ENCODE data around the gene NRG3. TPM values are rescaled to one million over a fixed set of nuclear protein-coding genes. Genes with fewer than 3 reads are reported as not detected.
"Not testable (repeated sequence)": the region's sequence is repeated elsewhere in the genome, so short reads cannot be mapped to it uniquely, and the experiment has no call there.

NRG3 gene
- total and polyA plus RNA-seq, 9 donors, result 0.04 to 4.5 (median 0.15) TPM; not detected in 2

- H3K9me3 ChIP-seq, result no peaks in the 10 kb centered on the region
- H3K4me3 ChIP-seq, result no peak overlapping the region
- intact Hi-C loops (cut with DNase I), result no loop called here
- TF ChIP-seq POLR2A (IDR thresholded peaks at IDR 0.05), result no peak
- no peak for TF ChIP-seq CTCF (IDR thresholded peaks at IDR 0.05)
- no peak for TF ChIP-seq EP300 (IDR thresholded peaks at IDR 0.05)
- no peaks in the 10 kb centered on the region for H3K27me3 ChIP-seq
- WGBS, 3 donors, result 7 to 8% (median 7%) methylated on average over 5 of the region's 5 CpGs
- H3K36me3 ChIP-seq, result no peaks in the 10 kb centered on the region
- no peak for DNase-seq
- no peaks in the 10 kb centered on the region for H3K4me1 ChIP-seq (ENCODE audit: insufficient read depth)
- H3K27ac ChIP-seq, result no peak overlapping the region
These were observed 1107.2 kb downstream of the NRG3 start for GRCh38 chr10:82982110-82982608.

GRCh38 chr10:82986216-82986615 lies 1111.2 kb downstream of the NRG3 start:
- no peak overlapping the region for H3K27ac ChIP-seq
- no peaks in the 10 kb centered on the region for H3K9me3 ChIP-seq
- WGBS, 3 donors, result 95 to 96% (median 96%) methylated on average over 10 of the region's 10 CpGs
- no peak for TF ChIP-seq CTCF (IDR thresholded peaks at IDR 0.05)
- no peak for TF ChIP-seq POLR2A (IDR thresholded peaks at IDR 0.05)
- no peak for TF ChIP-seq EP300 (IDR thresholded peaks at IDR 0.05)
- no peaks in the 10 kb centered on the region for H3K36me3 ChIP-seq
- H3K4me1 ChIP-seq (ENCODE audit: insufficient read depth), result no peaks in the 10 kb centered on the region
- H3K4me3 ChIP-seq, result no peak overlapping the region
- no peak for DNase-seq
- intact Hi-C loops (cut with DNase I), result no loop called here
- no peaks in the 10 kb centered on the region for H3K27me3 ChIP-seq

- H3K4me1 ChIP-seq (ENCODE audit: insufficient read depth); intact Hi-C loops (cut with DNase I); H3K9me3 ChIP-seq; H3K27ac ChIP-seq; DNase-seq; H3K27me3 ChIP-seq; H3K4me3 ChIP-seq; H3K36me3 ChIP-seq: not testable (repeated sequence)
- 83 to 87% (median 84%) methylated on average over 8 of the region's 8 CpGs for WGBS, 3 donors
These were observed 1131.5 kb downstream of the NRG3 start for GRCh38 chr10:83006479-83006878.

- Histone ChIP-seq H3K9me3 (no peaks in the 10 kb centered on the region), H3K36me3 (no peaks in the 10 kb centered on the region), H3K27ac (no peak overlapping the region), H3K27me3 (no peaks in the 10 kb centered on the region), H3K4me3 (no peak overlapping the region), H3K4me1 (ENCODE audit: insufficient read depth) (no peaks in the 10 kb centered on the region)
- intact Hi-C loops (cut with DNase I), result no loop called here
- no peak for DNase-seq
- TF ChIP-seq POLR2A (IDR thresholded peaks at IDR 0.05), result no peak
- TF ChIP-seq EP300 (IDR thresholded peaks at IDR 0.05), result no peak
- no peak for TF ChIP-seq CTCF (IDR thresholded peaks at IDR 0.05)
- WGBS, 3 donors, result 90 to 92% (median 91%) methylated on average over 3 of the region's 3 CpGs
These were observed 1132.5 kb downstream of the NRG3 start for GRCh38 chr10:83007510-83007909.

GRCh38 chr10:83012866-83013265 lies 1137.9 kb downstream of the NRG3 start:
- intact Hi-C loops (cut with DNase I), result no loop called here
- WGBS, 3 donors, result 23 to 51% (median 26%) methylated on average over 3 of the region's 3 CpGs
- no peaks in the 10 kb centered on the region for H3K9me3 ChIP-seq
- no peak overlapping the region for H3K27ac ChIP-seq
- H3K4me3 ChIP-seq, result no peak overlapping the region
- no peak for DNase-seq
- H3K4me1 ChIP-seq (ENCODE audit: insufficient read depth), result no peaks in the 10 kb centered on the region
- no peaks in the 10 kb centered on the region for H3K27me3 ChIP-seq
- H3K36me3 ChIP-seq, result no peaks in the 10 kb centered on the region
- TF ChIP-seq CTCF (IDR thresholded peaks at IDR 0.05), result no peak
- TF ChIP-seq POLR2A (IDR thresholded peaks at IDR 0.05), result no peak
- no peak for TF ChIP-seq EP300 (IDR thresholded peaks at IDR 0.05)

All from ovary (tissue), 9 donors.